GM21723 (cell line): ENCODE measurements around the gene LSM12.
"Not testable (repeated sequence)": the region's sequence is repeated elsewhere in the genome, so short reads cannot be mapped to it uniquely, and the experiment has no call there.

Experiments
- ATAC-seq: cut with Tn5 transposase; IDR thresholded peaks from one replicate; pipeline ENCODE4 v1.9.1; 2021; ENCODE audit warnings: mild to moderate bottlenecking, moderate library complexity; ENCODE audit not compliant: unreplicated experiment

The LSM12 gene

GRCh38 chr17:44008205-44008909, 58.1 kb downstream of the LSM12 start:
- ATAC-seq: no peak

- ATAC-seq: peak; percentile 10
Observed at GRCh38 chr17:44007346-44008204, 58.9 kb downstream of the LSM12 start.

- ATAC-seq: peak; percentile 65
Observed at GRCh38 chr17:44006598-44007345, 59.7 kb downstream of the LSM12 start.

- no peak for ATAC-seq
Observed at GRCh38 chr17:44006272-44006597, 60.2 kb downstream of the LSM12 start.

GRCh38 chr17:44005527-44006271, 60.8 kb downstream of the LSM12 start:
- ATAC-seq: no peak

DNA sequence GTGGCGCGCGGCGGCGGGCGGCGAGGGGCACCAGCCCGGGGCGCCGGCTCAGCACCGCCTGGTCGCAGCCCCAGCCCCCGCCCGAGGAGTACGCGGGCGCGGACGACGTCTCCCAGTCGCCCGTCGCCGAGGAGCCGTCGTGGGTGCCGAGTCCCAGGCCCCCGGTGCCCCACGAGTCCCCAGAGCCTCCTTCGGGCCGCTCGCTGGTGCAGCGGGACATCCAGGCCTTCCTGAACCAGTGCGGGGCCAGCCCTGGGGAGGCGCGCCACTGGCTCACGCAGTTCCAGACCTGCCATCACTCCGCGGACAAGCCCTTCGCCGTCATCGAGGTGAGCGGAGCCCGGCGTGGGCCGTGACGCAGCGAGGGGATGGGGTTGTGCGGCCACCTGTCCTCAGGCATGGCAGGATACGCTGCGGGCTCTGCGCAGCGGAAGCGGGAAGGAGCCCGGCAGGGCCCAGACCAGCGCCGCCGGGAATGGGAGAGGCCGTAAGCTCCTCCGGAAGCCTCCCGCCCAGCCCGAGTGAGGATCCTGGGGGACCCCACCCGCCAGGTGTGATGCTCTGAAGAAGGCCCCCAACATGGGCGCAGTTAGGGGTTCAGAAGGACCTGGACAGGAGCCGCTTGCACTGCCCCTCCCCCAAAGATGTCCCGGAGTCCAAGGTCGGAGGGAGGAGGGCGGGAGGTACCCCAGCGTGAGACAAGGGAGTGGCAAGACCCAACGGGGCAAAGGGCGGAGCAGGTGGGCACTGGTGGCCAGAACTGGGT, 61.5 kb downstream of the LSM12 start:
- no peak for ATAC-seq

DNA sequence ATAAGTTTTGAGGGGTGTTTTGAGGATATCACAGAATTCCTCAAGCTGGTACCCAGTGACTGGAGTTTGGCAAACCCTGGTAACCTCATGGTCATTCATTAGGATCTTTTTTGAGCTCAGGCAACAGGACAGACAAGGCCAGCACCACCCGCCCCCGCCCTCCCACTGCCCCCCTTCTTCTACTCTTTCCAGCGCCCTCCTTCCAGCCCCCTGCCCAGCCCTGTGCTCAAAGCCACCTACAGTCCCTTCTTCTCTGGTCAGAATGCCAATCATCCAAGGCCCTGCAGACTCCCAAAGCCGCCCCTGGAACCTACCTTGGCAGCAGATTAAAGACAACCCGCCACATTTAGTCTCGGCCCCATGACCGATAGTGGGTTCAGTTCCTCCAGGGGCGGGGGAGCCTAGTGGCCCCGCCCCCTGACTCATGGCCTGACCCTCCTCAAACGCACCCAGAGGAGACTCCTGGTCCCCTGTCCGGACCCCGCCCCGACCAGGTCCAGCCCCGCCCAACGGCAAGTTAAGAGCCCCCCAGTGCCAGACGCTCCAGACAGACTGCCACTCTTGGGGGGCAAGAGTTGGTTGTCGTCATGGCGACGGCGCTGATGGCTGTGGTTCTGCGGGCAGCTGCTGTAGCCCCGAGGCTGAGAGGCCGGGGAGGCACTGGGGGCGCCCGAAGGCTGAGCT, 62.3 kb downstream of the LSM12 start, which contains the start of gene NAGS:
TSS of gene NAGS (plus strand) at position 546 of the 684 bp plus-strand sequence. CDS start at position 588, 42 bp downstream.
- ATAC-seq: no peak

DNA sequence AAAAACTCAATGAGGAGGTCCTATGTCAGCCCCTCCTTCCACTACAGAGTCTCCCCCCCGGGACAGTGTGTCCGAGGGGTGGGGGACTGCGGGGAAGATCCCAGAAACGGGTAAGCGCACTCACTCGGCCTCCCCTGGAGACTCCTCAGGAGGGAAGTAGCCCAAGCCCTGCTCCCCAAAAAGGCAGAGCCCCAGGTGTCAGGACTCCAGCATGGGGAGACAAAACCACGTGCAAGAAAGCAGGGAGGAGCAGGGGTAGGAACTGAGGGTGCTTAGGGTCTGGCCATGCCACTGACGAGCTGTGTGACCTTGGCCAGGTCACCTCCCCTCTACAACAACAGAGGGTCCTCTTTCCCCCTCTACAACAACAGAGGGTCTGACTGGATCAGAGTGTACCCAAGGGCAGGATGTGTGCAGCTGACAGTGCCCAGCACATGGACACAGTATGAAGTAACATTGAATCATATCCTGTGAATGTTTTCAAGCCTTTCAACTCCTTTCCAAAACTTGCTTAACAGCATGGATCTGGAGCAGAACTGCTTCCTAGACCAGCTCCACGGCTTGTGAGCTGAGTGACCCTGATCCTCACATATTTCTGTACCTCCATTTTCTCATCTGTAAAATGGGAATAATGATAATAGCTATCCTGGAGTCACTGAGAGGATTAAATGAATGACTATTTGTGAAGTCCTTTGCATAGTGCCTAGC, 64.2 kb downstream of the LSM12 start:
- no peak for ATAC-seq

- ATAC-seq: no peak
Observed at GRCh38 chr17:44001461-44001920, 65.0 kb downstream of the LSM12 start.

GRCh38 chr17:44000871-44001460, 65.5 kb downstream of the LSM12 start:
- no peak for ATAC-seq

- ATAC-seq: no peak
Observed at GRCh38 chr17:44000141-44000860, 66.2 kb downstream of the LSM12 start.

GRCh38 chr17:43999024-43999423, 67.4 kb downstream of the LSM12 start:
- ATAC-seq: no peak

DNA sequence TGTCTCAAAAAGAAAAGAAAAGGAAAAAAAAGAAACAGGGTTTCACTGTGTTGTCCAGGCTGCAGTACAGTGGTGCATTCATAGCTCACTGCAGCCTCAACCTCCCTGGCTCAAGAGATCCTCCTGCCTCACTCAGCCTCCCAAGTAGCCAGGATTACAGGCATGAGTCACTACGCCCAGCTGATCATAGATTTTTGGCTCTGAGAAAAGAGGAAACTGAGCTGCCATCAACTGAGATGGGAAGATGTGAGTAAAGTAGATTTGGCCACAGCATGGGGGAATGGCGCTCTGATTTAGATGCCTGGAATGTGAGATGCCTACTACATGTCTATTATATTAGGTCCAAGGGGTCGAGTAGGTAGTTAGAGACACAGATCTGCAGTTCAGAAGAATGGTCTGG, 67.9 kb downstream of the LSM12 start:
- no peak for ATAC-seq

DNA sequence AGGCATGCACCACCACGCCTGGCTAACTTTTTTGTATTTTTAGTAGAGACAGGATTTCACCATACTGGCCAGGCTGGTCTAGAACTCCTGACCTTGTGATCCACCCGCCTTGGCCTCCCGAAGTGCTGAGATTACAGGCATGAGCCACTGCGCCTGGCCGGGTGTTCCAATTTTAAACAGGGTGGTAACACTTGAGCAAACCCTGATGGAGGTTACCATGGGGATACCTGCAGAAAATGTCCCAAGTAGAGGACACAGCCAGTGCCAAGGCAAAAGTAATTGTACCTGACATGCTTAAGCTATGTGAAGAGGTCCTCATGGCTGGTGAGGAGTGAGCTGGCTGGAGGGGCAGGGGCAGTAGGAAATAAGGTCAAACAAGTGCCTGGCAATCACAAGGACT, 69.3 kb downstream of the LSM12 start:
- ATAC-seq: not testable (repeated sequence)

DNA sequence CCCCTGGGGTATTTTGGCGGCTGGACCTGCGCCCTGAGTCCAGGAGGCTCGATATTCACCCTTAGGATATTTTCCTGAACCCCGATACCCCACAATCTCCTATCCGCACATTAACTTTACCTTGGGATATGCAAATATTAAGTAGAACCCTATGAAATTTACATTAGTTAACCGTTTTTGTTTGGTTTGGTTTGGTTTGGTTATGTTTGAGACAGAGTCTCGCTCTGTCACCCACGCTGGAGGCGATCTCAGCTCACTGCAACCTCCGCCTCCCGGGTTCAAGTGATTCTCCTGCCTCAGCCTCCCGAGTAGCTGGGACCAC, 71.4 kb downstream of the LSM12 start:
- no peak for ATAC-seq

DNA sequence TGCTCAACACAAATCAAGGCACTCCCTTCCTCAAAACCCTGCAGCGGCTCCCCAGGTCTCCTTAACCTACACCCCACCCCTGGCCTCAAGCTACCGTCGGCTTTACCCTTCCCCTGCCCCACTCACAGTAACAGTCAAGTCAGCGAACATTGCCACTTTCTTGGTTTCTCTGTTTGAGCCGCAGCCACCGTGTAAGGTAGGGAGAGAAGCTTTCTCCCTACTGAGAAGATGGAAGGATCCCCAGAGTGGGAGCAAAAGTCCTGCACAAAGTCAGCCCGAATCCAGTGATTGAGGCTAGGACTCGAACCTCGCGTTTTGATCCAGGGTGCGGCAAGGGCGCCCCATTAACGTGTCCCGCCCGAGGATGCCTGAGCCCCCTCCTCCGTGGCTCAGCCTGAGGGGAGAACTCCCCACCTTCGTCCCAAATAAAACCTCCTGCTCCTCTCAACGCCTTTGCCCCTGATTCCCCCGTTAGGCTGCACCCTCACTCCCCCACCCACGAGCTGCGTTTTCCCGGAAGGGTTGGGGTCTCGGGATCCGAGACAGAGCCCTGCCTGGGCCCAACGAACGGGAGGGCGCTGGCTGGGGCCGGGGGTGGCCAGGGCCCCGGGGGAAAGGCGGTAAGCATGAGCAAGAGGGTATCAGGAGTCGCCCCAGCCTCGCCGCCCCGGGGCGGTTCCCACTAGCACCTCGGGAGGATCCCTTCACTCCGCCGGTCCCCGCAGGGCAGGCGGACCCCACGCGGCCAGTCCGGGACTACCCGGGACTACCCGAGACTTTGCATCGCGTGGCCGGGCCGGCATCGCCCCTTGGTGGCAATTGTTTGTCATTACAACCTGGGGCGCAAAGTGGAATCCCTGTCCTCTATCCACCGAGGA, 72.0 kb downstream of the LSM12 start:
- no peak for ATAC-seq

DNA sequence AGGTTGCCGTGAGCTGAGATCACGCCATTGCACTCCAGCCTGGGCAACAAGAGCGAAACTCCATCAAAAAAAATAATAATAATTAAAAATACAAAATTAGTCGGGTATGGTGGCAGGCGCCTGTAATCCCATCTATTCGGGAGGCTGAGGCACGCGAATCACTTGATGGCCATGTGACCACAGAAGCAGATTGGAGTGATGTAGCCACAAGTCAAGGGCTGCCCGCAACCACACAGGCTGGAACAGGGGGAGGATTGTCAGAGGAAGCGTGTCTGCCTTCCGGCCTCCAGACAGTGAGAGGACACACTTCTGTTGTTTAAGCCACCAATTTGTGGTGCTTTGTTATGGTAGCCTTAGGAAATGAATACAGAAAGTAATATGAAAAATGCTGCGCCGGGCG, 73.8 kb downstream of the LSM12 start:
- no peak for ATAC-seq
